HG03103 (cell line): ENCODE measurements around the gene PPIB.

Experiments
- ATAC-seq: cut with Tn5 transposase; IDR thresholded peaks from one replicate; pipeline ENCODE4 v1.9.1; 2021; ENCODE audit warnings: low read depth; ENCODE audit not compliant: unreplicated experiment

Gene PPIB

DNA sequence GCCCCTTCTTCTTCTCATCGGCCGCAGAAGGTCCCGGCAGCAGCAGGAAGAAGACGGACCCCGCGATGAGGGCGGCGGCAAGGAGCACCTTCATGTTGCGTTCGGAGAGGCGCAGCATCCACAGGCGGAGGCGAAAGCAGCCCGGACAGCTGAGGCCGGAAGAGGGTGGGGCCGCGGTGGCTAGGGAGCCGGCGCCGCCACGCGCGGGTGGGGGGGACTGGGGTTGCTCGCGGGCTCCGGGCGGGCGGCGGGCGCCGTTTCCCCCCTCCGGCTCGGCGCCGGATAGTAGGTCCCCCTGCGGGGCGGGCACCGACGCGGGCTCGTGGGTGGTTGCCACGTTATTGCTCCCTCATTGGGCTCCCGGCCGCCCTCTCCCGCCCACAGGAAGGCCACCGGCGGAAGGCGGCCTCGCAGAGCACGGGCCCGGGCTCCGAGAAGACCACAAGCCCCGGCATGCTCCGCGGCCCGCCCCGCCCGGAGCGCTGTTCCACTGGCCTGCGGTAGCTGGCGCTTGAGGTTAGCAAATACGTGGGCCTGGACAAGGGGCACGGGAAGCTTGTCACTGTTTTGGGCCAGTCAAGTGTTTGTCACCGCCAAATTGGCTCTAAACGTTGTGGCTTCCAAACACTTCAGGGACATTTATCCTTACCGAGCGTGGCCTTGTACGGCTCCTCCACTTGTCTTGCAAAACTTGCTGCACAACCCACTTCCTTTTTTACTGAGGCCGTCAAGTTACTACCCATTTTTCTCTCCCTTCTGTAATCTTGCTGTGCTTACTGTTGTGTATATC, at the start of gene PPIB:
Gene PPIB, minus strand, starts transcription at position 154 of the 790 bp plus-strand sequence. Its CDS starts 36 bp downstream, at position 118.
- ATAC-seq = peak; percentile 85

DNA sequence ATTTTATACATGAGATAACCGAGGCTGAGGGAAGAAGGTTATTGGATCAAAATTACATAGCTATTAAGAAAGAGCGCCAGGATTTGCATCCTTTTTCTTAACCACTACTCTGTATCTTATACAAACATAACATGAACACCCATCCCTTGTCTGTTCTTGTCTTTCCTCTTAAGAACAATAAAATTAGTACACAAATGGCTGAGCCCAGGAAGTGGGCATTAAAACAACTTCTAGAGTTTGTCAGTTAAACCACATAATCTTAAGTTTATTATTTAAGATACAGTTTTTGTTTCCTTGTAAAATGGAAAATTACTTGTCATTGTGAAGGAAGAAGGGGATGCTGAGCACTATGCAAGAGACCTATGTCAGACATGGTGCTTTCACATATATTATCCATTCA, 48.9 kb upstream of the PPIB start:
- ATAC-seq = no peak

DNA sequence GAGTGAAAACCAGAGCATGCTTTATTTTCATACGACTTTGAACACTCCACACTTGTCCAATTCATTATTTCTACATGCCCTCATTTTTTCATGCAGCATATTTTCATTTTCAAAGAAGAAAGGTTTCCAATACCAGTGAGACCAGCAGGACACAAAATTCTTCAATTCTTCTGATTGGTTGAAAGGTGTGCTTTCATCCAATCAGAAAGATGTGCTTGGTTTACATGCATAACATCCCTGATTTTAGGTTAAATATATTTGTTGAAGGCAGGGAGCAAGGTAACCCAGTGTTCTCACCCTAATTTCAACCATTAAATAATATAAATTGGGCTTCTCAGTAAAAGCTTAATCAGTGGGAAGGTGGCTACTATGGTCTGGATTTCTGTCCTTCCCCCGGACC, 47.5 kb upstream of the PPIB start:
- no peak for ATAC-seq

DNA sequence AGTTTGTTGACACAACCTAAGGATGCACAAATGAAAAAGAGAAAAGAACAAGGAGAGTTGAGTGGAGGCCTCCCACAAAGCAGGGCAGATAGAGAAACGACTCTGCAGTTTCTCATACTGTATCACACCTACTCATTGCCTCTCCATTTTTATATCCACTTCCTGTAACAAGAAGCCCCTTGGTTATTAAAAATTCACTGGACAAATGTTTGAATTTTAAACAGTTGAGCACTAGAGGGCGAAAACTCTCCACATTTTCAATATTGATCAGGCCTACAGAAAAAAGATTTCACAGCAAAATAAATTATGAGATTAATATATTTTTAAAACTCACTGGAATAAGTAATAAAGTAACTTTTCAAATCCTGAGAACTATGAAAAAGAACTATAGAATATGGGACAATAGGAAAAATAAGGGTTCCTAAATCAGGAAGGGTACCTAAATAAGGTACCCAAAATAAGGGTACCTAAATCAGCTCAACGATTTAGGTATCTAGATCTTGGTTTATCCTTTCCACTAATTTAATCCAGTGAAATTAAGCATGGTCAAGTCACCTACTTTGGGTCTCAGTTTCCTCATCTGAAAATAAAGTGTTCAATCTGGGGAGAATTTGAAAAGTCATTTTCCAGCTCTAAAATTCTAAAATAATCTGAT, 47.0 kb upstream of the PPIB start:
- ATAC-seq = no peak

DNA sequence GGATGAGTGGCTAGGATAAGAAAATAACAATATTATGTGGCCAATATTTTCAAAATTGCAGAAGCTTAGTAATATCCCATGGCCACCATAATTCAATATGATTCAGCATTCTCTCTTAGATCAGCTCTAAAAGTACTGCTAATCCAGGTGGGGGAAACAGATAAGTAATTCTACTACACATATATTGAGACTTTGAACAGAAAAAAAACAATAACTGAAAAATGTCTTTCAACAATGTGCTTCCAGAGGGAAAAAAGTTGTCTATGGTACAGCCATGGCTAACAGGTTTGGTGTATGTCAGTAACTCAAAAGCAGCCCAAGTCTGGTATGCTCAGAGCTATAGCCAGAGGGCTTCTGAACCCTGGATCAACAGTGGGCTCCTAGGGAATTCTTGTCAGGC, 42.4 kb upstream of the PPIB start:
- no peak for ATAC-seq

DNA sequence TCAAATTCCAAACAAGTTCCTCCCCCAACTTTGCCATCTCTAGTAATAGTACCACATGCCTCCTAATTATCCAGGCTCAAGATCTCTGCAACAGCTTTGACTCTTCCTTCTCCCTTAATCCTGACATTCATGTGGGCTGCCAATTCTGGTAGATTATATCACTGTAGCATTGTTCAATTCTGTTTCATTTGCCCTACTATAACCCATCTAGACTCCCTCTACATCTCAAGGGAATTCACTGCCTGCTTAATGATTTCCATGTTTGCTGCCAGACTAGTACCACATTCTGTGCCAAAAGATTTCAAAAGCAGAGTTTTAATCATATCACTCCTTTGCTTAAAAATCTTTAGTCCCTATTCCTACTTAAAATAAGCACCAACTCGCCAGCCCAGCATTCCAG, 34.6 kb upstream of the PPIB start:
- ATAC-seq = no peak

DNA sequence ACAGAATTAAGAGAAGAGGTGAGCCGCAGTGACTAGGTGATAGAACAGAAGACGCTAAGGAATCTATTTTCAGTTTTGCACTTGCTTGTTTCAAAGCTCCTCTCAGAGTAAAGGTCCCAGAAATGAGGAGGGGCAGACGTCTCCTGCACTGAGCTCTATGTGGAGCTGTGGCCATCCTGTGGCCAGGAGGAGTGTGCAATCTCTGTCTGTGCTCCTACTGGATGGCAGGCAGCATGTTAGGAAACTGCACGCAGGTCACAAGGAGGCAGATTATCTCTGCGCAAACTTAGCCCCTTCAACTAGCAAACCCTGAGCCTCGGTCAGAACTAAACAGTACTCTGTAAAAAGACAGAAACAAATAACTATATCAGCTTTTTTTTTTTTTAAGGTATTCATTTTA, 31.1 kb upstream of the PPIB start:
- no peak for ATAC-seq

DNA sequence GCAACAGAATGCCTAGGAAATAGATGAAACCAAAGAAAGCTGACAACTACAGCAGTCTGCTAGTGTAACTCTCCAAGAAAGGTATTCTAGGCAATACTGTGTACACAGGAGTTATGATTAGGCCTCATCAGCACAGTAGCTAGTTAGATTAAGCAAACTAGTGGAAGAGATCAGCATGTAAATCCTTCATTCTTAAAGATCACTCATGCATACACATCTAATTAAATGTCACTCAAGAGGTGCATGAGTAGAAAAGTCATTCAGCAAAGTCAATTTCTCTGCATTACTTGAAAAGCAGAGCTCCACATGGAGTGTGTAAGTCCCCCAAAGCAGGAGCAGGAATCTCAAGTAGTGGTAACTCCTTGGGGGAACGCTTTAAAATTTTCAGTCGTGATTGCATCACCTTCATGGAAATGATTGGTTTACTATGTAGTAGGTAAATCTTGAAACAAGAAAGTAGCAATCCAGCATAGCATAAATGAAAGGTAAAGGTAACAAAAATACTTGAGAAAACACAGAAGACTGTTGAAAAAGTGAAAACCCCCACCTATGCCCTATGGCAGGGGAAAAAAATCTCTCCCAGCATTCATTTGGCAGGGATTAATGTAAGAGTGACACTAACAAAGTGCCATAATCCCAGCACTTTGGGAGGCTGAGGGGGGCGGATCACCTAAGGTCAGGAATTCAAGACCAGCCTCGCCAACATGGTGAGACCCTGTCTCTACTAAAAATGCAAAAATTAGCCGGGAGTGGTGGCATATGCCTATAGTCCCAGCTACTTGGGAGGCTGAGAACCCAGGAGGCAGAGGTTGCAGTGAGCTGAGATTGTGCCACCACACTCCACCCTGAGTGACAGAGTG, 29.4 kb upstream of the PPIB start:
- ATAC-seq = no peak

DNA sequence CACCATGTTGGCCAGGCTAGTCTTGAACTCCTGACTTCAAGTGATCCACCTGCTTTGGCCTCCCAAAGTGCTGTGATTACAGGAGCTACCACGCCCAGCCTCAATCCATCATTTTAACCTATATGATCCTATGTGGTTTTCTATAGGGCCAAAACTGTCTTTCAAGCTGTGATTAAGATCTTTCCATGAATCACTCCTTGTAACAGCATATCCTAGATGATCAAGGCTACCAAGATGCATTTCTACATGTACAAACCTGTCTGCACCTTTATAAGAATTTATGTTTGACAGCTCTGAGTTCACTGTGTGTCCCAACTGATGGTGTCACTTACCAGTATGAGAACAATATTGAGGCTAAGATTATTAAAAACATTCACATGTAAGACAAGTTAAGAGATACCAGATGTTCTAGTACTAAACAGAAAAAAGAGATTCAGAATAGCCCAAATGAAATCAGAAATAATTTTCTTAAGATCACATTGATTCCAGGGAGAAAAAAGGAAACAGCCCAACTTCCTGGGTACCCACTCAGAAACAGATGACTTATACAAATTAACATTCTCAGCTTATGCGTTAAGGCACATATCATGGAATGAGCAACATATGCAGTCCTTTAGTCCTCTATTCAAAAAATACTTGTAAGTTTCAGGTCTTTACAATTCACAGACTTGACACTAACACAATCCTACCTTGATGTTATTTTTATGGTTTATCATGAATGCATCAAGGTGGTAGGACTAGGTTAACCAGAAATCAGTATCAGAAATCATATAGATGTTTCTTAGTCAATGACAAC, 24.8 kb upstream of the PPIB start:
- no peak for ATAC-seq

DNA sequence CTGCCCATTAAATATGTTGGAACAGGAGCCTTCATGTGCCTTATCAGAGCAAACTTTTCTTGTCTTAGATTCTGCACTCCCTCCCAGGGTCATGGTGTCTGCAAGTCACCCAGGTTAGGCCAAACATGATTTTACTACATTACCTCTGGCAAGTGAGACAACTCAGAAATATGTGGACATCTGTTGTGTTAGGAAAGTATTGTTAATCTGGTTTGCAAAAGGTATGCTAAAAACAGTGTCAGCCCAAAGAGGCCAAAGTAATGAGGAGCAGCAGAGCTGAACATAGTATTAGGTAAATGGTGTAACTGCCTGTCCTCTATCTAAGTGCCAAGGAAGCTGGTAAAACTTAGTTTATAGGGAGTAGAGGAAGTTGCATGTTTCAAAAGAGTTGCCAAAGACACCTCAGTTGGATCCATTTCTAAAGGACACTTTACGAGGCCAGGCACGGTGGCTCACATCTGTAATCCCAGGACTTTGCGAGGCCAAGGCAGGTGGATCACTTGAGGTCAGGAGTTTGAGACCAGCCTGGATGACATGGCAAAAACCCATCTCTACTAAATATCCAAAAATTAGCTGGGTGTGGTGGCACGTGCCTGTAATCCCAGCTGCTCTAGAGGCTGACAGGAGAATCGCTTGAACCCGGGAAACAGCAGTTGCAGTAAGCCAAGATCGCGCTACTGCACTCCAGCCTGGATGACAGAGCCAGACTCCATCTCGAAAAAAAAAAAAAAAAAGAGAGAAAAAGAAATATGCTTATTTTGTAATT, 22.5 kb upstream of the PPIB start:
- ATAC-seq = no peak

DNA sequence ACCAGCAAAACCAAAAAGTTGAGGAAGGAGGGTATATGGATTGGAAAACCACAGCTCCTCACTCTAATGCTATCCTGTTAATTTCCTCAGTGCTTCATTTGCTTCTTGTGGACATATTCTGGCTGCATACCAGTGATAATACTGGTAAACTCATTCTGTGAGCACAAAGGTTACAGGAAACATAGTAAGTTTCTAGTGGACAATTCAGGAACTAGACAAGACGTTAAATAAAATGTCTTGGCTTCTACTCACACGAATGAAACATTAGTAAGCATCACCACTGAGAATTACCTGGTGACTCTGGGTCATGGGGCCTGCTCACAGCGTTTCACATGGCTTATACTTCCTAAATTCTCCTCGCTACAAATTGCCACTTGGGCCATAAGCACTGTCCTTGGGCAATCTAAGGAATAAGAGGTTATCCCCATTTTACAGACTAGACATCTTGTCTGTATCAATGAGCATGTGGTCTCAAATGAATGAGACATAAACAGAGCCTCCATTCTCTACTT, 20.1 kb upstream of the PPIB start:
- no peak for ATAC-seq

DNA sequence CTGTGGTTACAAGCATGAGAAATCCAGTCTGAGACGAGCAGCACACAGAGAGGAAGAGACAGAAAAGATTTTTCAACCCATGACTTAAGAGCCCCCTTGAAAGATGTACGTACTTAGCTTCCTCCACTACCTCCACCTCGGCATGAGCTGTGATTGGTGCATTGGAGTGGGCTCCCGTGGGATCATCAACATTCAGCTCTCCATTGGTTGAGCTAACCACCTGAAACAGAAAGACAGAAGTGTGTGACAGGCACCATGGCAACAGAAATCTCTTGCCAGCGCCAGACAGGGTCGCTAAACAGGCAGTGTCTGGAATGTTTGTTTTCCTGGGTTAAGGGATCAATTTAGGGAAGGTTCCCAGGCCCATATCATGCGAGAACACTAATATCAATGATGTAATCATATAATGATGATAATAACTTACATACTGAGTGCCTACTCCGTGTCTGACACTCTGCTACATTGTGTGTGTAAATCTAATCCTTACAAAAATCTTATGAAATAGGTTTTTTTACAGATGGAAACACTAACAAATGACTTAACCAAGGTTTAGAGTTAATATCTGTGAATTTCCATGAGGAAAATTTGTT, 17.5 kb upstream of the PPIB start:
- ATAC-seq = peak; percentile 67

DNA sequence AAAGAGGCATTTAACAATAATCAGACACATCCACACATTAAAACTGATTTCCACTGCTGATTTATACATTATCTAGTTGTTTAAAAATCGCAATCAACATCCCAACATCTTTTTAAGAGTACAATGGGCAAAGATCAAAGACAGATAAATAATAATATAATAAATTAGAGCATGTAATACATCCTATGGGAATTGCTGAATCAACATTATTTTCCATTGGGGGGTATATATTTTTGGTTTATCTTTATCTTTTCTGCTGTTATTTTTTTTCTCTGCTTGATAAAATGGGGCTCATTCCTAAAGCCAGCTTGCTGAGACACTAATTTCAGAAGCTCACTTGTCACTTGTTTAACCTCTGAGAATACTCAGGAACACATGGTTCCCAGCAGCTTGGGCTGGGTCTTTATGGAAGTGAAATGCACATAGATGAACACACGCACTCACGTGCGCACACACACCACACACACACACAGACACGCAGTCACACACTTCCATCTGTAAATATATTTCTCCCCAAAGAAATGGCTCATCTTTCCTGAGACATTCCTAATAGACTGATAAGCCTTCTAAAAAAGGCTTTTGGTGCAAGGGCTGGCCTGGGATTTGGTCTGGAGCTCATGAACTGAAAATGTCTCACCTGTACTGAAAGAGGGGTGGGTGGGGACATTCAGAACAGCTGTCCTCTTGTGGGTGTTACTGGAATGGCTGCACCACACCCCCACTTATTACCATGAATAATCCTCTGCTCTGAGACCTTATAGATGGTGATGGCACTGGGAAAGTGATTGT, 3.5 kb upstream of the PPIB start:
- ATAC-seq = no peak

DNA sequence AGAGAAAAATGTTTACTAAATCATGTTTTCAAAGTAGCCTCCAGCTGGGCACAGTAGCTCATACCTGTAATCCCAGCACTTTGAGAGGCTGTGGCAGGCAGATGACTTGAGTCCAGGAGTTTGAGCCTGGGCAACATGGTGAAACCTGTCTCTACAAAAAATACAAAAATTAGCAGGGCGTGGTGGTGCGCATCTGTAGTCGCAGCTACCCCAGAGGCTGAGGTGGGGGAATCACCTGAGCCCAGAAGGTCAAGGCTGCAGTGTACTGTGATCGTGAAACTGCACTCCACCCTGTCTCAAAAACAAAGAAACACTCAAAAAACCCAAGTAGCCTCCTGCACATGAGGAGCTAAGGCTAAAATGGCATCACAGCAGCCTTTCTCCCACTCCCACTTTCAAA, 1.6 kb upstream of the PPIB start:
- no peak for ATAC-seq

DNA sequence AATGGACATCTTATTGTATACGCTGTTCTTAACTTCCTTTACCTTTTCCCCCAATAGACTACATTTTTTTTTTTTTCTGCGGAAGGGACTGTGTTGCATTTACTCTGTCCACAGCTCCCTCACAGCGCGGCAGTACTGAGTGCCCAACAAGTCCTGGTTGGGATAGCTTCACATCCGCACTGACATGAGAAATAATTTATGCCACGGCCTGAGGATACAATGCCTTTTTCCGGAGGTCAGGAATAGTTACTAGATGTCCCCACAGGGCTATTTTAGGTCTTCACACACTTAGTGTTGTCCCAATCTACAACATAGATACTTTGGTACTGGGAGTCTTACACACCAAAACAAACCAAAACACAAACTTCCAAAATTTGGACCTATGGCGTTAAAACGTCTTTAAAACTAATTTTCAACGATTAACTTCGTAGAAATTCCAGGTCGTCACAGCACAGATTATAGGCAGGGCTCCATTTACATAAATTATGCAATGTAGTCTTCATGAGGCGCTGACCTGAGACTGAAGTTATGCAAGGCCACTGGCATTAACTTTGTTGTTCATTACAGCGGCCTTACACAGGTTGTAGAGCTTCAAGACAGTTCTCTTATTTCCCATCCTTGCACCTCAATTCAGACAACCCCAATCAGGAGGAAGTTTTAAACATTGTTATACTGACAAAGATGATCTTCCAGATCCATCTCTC, 989 bp upstream of the PPIB start:
- ATAC-seq = peak; percentile 3

DNA sequence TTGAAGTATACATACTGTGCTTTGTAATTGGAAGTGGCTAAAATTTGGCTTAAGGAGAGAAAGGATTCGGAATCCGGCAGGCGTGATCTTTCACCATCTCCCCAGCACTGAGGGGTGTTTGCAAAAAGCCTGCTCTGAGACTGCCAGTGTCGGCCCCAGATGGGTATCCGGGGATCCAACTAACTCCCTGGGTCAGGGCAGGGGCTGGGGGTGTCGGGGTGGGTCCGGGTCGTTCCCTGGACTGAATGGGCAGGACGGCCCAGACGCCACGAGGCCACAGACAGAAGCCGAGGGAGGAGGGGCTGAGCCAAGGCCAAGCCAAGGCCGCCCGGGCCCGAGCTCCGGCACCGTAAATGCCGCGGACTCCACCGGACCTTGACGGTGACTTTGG, 349 bp downstream of the PPIB start:
- ATAC-seq = no peak

DNA sequence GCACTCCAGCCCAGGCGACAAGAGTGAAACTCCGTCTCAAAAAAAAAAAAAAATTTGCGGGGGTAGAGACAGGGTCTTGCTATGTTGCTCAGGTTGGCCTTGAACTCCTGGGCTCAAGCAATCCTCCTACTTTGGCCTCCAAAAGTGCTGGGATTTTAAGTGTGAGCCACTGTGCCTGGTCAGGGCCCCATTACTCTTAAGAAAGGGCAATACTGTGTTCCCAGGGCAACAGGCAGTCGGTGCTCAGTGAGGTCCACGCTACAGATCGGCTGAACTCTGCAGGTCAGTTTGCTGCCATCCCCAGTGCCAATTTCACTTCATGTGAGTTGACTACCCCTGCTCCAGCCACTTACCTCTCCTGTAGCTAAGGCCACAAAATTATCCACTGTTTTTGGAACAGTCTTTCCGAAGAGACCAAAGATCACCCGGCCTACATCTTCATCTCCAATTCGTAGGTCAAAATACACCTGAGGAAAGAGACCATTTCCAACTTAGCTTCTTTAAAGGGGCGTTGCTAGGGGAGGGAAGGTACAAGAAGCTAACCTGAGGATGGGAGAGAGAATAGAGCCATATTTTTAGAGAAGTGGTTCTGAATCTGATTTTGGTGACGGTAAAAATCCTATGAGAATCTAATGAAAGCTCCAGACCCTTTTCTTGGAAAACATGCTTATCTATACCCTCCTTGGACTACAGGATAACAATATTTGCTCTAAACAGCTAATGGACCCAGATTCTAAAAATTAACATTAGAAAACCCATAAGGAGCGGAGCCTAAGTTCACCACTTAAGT, 939 bp downstream of the PPIB start:
- no peak for ATAC-seq
